ENCODE results near the gene NARF. TPM values are rescaled to one million over a fixed set of nuclear protein-coding genes. Genes with fewer than 3 reads are reported as not detected.

NARF gene
- total and polyA plus RNA-seq, 2 of the 8 experiments (the other 6 are each of a cell fraction or from before 2014, with no cell fraction given) = 97.4 to 131 TPM

DNA sequence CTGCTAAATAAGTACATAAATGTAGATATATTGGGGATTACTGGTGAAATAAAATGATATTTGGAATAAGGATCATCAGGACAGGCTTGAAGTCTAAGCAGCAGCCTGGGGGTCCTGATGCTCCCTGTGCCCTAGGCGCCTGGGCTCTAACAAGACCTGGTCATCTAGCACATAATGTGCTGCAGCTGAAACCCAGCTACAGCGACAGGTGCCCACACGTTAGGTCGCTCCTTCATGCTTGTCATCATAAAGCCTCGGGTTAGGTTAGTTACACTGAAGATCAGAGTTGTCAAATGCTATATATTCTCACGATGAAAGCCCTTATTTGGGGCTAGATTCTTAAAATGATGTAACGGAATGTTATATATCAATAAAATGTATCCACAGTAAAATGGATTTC lies 11.5 kb downstream of the NARF start (continued):
- TF ChIP-seq TBP (IDR thresholded peaks at IDR 0.05; ENCODE audit: low read depth, low read length) = no peak
- TF ChIP-seq SP2 (IDR thresholded peaks at IDR 0.05; ENCODE audit: low read length) = no peak
